Nephron progenitor cell (in vitro differentiated cells): ENCODE data around the gene ACOT11.

Source experiments
- DNase-seq: peaks from one replicate; pipeline ENCODE4 v3.0.0; 2021
- H3K27ac Mint-ChIP-seq: 2 replicates; pipeline ENCODE4 v1.8.0; 2021; ENCODE audit warnings: mild to moderate bottlenecking, moderate library complexity, mixed read lengths
- H3K27me3 Mint-ChIP-seq: 2 replicates; pipeline ENCODE4 v1.8.0; 2021; ENCODE audit warnings: mild to moderate bottlenecking, low read depth, mixed read lengths; ENCODE audit not compliant: poor library complexity
- H3K36me3 Mint-ChIP-seq: 2 replicates; pipeline ENCODE4 v1.8.0; 2021; ENCODE audit warnings: low read depth, mixed read lengths
- H3K4me1 Mint-ChIP-seq: 2 replicates; pipeline ENCODE4 v1.8.0; 2021; ENCODE audit warnings: mixed read lengths
- H3K4me3 Mint-ChIP-seq: 2 replicates; pipeline ENCODE4 v1.8.0; 2021; ENCODE audit warnings: mild to moderate bottlenecking, moderate library complexity, mixed read lengths
- H3K9me3 Mint-ChIP-seq: 2 replicates; pipeline ENCODE4 v1.8.0; 2021; ENCODE audit warnings: mild to moderate bottlenecking, moderate library complexity, mixed read lengths
- CTCF ChIP-seq: fragments of 200-600 bp; sonication (generic); IDR thresholded peaks from 2 replicates; pipeline ENCODE4 v1.5.0; 2021; ENCODE audit warnings: antibody characterized with exemption

The ACOT11 gene

GRCh38 chr1:54640863-54641836, 93.1 kb downstream of the ACOT11 start, which contains the start of gene MROH7:
Gene MROH7 (plus strand): TSS chr1:54641786. CDS start chr1:54652927, 11,141 bp downstream.
- DNase-seq: no peak
- Mint-ChIP-seq H3K9me3 (peaks cover 47% of the 10 kb centered on the region), H3K4me3 (no peak within 1 kb of the TSS), H3K4me1 (peaks cover 39% of the 10 kb centered on the region), H3K36me3 (peaks cover 11% of the 10 kb centered on the region), H3K27me3 (peaks cover 28% of the 10 kb centered on the region), H3K27ac (peak within 1 kb of the TSS; percentile 32)
- TF ChIP-seq CTCF: no peak

- peaks cover 20% of the 10 kb centered on the region for H3K27me3 Mint-ChIP-seq
- no peak overlapping the region for H3K4me3 Mint-ChIP-seq
- H3K36me3 Mint-ChIP-seq: peaks cover 11% of the 10 kb centered on the region
- no peak for TF ChIP-seq CTCF
- no peak for DNase-seq
- H3K9me3 Mint-ChIP-seq: peaks cover 46% of the 10 kb centered on the region
- H3K4me1 Mint-ChIP-seq: peaks cover 42% of the 10 kb centered on the region
- no peak overlapping the region for H3K27ac Mint-ChIP-seq
Measured at GRCh38 chr1:54643736-54644135, 95.7 kb downstream of the ACOT11 start.

GRCh38 chr1:54645806-54646676, 98.0 kb downstream of the ACOT11 start:
- Mint-ChIP-seq H3K9me3 (peaks cover 46% of the 10 kb centered on the region), H3K27ac (no peak overlapping the region), H3K4me1 (peaks cover 47% of the 10 kb centered on the region), H3K27me3 (peaks cover 20% of the 10 kb centered on the region), H3K36me3 (peaks cover 11% of the 10 kb centered on the region), H3K4me3 (no peak overlapping the region)
- no peak for DNase-seq
- no peak for TF ChIP-seq CTCF

GRCh38 chr1:54649130-54649898, 101.3 kb downstream of the ACOT11 start:
- no peak for TF ChIP-seq CTCF
- Mint-ChIP-seq H3K36me3 (no peaks in the 10 kb centered on the region), H3K4me1 (peaks cover 46% of the 10 kb centered on the region), H3K4me3 (peak overlapping the region; percentile 40), H3K27me3 (peaks cover 30% of the 10 kb centered on the region), H3K9me3 (peaks cover 19% of the 10 kb centered on the region), H3K27ac (no peak overlapping the region)
- peak; percentile 66 for DNase-seq

GRCh38 chr1:54649921-54650320, 101.9 kb downstream of the ACOT11 start:
- no peak overlapping the region for H3K27ac Mint-ChIP-seq
- no peaks in the 10 kb centered on the region for H3K36me3 Mint-ChIP-seq
- H3K4me1 Mint-ChIP-seq: peaks cover 46% of the 10 kb centered on the region

More at GRCh38 chr1:54649921-54650320, 101.9 kb downstream of the ACOT11 start:
- Mint-ChIP-seq H3K4me3 (peak overlapping the region; percentile 40), H3K27me3 (peaks cover 32% of the 10 kb centered on the region), H3K9me3 (peaks cover 15% of the 10 kb centered on the region)
- no peak for DNase-seq
- TF ChIP-seq CTCF: no peak
